LNCAP (cell line): Measurements from ENCODE around the gene TTLL11.

Experiments used
- TF ChIP-seq, protein P1 (sequence below): fragments of 450-650 bp; IDR thresholded peaks from 2 replicates; pipeline ENCODE4 v1.5.1; 2017; ENCODE audit warnings: mild to moderate bottlenecking

TTLL11 gene

DNA sequence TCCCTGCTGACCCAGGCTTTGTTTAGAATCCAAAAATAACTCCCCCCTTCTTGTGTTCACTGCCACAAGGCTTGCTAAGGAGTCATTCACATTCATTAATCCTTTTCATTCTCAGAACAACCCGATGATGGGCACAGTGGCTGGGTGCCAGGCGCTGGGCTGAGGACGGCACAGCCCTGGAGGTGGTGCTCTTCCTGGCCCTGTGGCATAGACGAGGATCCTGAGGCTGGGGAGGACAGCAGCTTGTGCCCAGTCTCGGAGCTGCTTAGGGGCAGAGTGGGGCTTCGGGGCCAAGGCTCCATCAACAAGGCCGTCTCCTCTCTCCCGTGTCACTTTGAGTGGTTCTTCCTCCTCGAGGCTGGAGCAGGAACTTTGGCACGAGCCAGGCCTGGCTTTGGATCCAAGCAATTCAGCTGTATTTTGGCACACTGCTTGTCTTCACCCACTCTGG lies 166.7 kb downstream of the TTLL11 start:
- TF ChIP-seq, protein P1, sequence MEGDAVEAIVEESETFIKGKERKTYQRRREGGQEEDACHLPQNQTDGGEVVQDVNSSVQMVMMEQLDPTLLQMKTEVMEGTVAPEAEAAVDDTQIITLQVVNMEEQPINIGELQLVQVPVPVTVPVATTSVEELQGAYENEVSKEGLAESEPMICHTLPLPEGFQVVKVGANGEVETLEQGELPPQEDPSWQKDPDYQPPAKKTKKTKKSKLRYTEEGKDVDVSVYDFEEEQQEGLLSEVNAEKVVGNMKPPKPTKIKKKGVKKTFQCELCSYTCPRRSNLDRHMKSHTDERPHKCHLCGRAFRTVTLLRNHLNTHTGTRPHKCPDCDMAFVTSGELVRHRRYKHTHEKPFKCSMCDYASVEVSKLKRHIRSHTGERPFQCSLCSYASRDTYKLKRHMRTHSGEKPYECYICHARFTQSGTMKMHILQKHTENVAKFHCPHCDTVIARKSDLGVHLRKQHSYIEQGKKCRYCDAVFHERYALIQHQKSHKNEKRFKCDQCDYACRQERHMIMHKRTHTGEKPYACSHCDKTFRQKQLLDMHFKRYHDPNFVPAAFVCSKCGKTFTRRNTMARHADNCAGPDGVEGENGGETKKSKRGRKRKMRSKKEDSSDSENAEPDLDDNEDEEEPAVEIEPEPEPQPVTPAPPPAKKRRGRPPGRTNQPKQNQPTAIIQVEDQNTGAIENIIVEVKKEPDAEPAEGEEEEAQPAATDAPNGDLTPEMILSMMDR: no peak

DNA sequence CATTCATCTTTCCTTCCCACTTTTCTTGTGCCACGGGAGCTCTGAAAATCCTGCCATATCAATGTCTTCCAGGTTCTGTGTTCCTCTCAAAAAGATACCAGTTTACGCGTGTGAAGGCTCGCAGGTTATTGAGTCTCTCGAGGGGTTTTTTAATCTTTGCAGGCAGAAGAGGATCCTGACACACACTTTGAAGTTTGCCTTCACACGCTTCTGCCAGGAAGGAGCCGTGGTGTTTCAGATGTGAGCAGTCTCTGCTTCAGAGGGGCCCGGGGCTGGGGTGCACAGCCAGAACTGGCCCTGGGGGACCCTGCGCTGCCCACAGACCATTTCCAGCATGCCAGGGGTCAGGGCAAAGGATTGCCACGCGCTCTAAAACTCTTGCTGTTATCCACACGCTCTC lies 167.2 kb downstream of the TTLL11 start:
- TF ChIP-seq, protein P1: no peak

DNA sequence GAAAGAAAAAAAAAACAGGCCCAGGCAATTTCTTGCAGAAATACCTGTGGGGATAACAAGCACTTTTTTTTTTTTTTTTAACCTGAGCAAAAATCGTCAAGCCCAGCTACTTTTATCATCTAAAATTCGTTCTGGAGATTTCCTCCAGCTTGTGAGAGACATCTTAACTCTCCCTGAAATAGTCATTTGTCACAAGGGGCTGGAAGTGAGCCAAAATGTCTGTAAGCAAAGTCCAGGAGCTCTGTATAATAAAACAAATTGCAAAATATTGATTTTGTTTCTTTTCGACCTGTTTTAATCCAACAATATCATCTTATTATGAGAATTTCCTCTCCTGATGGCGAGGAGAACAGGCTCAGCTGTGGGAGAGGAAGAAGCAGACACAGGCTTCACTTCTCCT lies 168.4 kb downstream of the TTLL11 start:
- TF ChIP-seq, protein P1: no peak

GRCh38 chr9:121921444-121921843 lies 171.7 kb downstream of the TTLL11 start:
- TF ChIP-seq, protein P1: no peak

DNA sequence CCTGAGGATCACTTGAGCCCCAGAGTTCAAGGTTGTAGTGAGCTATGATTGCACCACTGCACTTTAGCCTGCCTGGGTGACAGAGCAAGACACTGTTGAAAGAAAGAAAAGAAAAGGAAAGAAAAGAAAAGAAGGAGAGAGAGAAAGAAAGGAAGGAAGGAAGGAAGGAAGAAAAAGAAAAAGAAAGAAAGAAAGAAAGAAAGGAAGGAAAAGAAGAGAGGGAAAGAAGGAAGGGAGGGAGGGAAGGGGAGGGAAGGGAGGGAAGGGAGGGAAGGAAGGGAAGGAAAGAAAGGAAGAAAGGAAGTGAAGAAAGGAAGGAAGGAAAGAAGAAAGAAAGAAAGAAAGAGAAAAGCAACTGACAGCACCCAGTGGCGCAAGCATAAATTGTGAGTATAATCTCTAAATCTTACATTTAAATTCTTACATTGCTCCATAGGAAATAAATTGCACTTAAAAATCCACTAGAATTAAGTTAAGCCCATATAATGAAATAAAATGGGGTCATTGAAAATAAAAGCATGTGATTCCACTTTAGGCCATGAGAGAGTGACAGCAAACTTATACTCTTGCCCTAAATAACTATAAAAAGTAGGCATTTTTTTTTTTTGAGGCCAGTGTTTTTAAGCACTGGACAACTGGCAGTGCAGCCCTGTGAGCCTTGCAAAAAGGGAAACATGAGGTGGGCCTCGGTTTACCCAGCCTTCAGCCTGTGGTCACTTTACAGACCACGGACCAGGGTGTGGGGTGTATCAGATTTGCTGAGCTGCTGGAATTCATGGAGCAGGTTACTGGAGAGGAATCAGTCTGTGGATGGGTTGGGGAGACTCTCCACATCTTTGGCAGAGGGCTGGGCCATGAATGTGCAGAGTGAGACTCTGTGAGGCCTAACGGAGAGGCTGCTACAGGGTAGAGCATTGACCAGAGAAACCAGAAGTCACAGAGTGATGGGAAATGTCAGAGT lies 175.5 kb downstream of the TTLL11 start:
- TF ChIP-seq, protein P1: no peak

GRCh38 chr9:121915304-121915625 lies 177.8 kb downstream of the TTLL11 start:
- TF ChIP-seq, protein P1: no peak

- TF ChIP-seq, protein P1: no peak
Observed at GRCh38 chr9:121914604-121915303, 178.4 kb downstream of the TTLL11 start.
